ENCODE results near the gene MVK.

- TF ChIP-seq, protein P1, sequence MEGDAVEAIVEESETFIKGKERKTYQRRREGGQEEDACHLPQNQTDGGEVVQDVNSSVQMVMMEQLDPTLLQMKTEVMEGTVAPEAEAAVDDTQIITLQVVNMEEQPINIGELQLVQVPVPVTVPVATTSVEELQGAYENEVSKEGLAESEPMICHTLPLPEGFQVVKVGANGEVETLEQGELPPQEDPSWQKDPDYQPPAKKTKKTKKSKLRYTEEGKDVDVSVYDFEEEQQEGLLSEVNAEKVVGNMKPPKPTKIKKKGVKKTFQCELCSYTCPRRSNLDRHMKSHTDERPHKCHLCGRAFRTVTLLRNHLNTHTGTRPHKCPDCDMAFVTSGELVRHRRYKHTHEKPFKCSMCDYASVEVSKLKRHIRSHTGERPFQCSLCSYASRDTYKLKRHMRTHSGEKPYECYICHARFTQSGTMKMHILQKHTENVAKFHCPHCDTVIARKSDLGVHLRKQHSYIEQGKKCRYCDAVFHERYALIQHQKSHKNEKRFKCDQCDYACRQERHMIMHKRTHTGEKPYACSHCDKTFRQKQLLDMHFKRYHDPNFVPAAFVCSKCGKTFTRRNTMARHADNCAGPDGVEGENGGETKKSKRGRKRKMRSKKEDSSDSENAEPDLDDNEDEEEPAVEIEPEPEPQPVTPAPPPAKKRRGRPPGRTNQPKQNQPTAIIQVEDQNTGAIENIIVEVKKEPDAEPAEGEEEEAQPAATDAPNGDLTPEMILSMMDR (conservative IDR thresholded peaks at IDR 0.05; ENCODE audit: low read length): no peak
- TF ChIP-seq EZH2phosphoT487 (IDR thresholded peaks at IDR 0.05; ENCODE audit: borderline replicate concordance): no peak
These were observed 14.3 kb downstream of the MVK start for GRCh38 chr12:109587921-109588320.
